AG08396 (cell line): Measurements from ENCODE around the gene UBD.

Experiments
- DNase-seq: peaks from one replicate; pipeline ENCODE4 v3.0.0; 2012; ENCODE audit warnings: low spot score, mixed read lengths

The UBD gene

DNA sequence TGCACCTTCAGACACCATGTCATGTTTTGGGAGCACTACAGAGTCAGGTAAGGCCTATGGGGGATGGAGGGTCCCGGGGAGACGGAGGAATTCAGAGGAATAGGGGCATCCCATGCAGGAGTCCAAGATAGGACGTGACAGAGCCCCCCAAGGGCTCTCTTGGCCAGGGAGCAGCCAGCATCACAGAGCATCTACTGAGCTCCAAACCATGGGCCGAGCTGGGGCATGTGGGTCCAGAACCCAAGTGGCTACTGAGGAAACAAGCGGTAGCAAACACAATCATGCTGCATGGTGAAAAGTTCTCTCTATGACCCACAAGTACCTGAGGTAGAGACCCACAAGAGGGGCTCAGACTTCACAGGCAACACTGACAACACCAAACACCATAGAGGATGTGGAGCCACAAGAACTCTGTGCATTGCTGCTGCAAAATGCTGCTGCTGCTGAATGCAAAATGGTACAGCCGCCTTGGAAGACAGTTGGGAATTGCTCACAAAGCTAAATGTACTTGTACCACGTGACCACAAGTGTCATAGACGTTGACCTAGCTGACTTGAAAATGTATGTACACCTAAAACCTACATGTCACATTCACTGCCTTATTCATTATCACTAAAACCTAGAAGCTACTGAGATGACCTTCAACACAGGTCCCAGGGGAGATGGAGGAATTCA, 38.4 kb downstream of the UBD start:
- no peak for DNase-seq

- DNase-seq, result no peak
Observed at GRCh38 chr6:29520232-29520631, 39.3 kb downstream of the UBD start.

- no peak for DNase-seq
Observed at GRCh38 chr6:29519291-29520010, 40.1 kb downstream of the UBD start.

DNA sequence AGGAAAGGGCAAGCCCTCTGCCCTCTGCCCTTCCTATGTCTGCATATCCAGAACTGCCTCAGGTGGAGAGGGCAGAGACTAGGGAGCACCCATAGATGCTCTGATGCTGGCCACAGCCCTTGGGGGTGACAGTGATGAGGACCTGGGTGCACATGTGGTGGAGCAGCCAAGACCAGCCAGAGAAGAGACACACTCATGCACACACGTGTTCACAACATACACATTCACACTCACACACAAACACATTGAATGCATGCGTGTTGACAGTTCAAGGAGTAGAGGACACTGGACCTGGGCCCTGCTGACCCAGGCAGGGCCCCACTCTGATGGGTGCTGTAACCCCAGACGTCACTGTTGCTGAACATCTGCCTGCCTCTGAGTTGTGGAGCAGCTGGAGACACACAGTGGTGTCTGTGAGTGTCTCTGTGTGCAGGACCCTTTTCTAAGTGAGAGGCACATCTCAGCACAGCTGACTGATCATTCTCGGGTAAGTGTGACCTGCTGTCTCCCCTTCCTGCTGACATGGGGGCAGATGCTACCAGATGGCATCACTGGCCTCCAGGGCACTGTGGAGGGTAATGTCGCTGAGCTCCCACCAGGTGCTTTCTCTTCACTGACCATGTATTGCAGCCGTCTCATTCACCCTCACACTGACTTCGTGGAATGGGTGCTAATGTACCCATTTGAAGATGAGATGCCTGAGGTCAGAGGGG, 41.6 kb downstream of the UBD start:
- no peak for DNase-seq

GRCh38 chr6:29517245-29517644, 42.3 kb downstream of the UBD start:
- DNase-seq, result no peak

DNA sequence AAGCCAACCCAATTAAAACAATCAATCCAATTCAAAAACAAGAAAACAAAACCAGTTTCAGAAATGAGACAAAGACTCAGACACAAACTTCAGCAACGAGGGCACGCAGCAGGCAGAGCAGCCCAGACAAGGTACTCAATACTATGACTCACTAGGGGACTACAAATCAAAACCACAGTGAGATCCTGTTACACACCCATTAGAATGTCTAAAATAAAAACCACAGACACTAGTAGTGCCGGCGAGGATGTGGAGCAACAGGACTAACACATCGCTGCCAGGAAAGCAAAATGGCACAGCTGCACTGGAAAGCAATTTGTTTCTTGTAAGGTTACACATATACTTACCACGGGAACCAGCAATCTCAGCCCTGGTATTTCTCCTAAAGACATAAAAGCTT, 43.4 kb downstream of the UBD start:
- DNase-seq, result no peak

GRCh38 chr6:29510746-29511300, 48.7 kb downstream of the UBD start:
- no peak for DNase-seq

DNA sequence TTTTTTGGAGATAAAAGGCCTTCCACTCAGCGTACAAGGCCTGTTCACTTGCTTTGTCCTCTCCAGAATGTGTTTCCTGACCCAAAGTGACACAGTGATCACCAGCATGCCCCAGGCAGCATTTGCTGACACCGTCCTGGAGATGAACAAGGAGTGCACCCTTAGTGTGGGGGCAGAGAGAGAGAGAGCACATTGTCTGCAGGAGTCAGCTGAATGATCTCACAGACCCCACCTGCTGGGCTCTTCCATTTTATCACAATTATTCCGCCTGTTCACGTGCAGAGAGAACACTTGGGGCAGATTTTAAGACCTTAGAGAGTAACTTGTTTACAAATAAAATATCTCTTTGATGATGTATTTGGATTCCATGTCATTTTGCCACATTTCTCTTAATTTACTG, 49.3 kb downstream of the UBD start:
- no peak for DNase-seq

DNA sequence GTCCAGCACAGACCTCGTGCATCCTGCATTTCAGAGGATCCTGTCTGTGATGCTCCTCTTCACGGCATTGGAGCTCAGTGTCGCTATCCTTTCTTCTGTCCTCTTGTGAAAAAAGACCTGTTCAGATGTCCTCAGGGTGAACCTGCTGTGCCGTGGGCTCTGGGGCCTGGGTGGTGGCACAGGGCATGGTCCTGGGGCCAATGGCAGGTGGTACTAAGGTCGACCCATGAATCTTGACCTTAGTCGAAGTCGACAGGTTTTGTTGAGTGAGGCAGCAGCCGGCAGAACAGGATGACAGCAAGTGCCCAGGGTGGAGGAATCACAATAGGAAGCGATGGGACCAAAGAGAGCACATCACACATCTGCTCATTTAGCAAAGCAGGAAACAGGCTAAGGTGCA, 49.8 kb downstream of the UBD start:
- no peak for DNase-seq

DNA sequence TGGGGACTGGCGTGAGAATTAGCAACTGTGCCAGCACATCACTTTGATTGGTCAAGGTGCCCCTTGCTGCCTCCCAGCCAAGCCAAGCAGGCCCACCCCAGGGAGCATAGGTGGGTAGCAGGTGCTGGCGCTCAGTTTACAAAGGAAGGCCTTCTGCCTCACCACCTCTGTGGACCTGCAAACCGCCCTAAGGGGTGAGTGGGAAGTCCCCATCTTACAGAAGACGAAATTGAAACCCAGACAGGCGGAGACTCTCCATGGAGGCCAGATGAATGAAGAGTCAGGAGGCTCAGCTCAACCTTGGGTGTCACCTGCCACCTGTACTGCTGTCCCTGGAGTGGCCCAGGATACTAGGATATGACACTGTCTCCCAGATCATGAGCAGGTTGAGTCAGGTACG, 50.3 kb downstream of the UBD start:
- no peak for DNase-seq

GRCh38 chr6:29507319-29507718, 52.2 kb downstream of the UBD start:
- DNase-seq, result no peak

DNA sequence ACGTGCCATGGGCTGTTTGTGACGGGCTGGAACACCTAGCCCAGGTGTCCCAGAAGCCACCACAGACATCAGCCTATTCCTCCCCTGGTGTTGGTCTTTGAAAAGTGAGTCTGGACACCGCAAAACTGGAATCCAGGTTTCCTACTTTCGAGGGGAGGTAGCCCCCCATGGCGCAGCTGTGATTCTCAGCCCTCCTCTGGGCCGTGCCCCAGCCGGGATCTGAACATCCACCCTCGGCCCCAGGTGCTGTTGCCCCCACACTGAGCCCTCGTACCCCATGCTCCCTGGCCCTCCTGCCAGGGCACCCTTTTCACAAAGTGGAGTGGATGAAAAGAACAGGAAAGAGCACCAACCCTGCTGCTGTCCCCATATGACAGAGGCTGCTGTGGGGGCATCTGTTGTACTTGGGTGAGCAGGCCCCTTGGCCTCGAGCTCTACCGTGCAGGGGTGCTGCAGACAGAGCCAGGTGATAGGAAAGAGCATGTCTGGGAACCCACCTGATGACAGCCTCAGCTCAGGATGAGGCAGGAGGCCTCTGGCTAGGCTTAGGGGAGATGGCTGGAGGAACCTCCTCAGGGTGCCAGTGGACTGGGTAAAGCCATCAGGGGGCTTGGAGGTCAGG, 53.0 kb downstream of the UBD start:
- no peak for DNase-seq

DNA sequence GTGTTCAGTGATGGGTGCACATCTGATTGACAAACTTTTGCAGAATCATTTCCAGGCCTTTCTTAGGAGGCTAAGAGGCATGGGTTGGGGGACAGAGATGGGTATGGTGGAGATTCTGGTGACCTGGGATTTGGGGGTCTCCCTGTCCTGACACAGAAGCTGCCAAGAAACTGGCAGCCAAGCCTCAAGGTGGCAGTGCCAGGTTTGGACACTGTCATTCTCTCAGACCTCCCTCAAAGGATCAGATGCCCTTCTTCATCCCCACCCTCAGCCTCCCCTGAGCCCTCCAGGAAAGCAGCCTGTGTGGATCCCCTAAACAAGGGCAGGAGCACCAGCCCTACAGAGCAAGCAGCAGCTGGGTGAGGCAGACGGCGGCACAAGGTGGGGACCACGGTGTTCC, 53.7 kb downstream of the UBD start:
- no peak for DNase-seq
